Measurements from ENCODE around the gene GSC2. TPM values are rescaled to one million over a fixed set of nuclear protein-coding genes. Genes with fewer than 3 reads are reported as not detected.

GSC2 gene
- total and polyA plus RNA-seq, 2 of the 4 experiments (the other 2 are of a cell fraction), result not detected

GRCh38 chr22:19178065-19178656 lies 28.1 kb upstream of the GSC2 start:
- Histone ChIP-seq H4K20me1 (ENCODE audit: insufficient read depth, low read length) (peaks cover 20% of the 10 kb centered on the region), H3K9ac (ENCODE audit: low read depth, low read length) (peak overlapping the region; percentile 87), H2AK9ac (replicated peaks; ENCODE audit: low read depth, low read length, poor library complexity) (peak overlapping the region; percentile 86), H3K14ac (replicated peaks; ENCODE audit: low read depth, low read length) (no peak overlapping the region; the same call in 1 of the 2 replicates), H3K56ac (ENCODE audit: extremely low read depth, insufficient read depth, low read length) (0 out of 2 replicates have a peak overlapping the region, but pooled peaks have one; percentile 11), H4K5ac (ENCODE audit: low read depth, low read length) (no peak overlapping the region), H3K4me3 (ENCODE audit: insufficient read depth, low read depth, low read length) (peak overlapping the region; percentile 94), H4K91ac (ENCODE audit: insufficient read depth, low read depth, low read length) (peak overlapping the region; percentile 77; the same call in 1 of the 2 replicates), H4K8ac (ENCODE audit: low read depth in 2 of 2, low read length in 2 of 2) (peak overlapping the region in 1 of 2 experiments; percentile 80; a peak in 2 of 4 replicates), H2AK5ac (ENCODE audit: low read depth, low read length) (no peak overlapping the region), H3K23ac (ENCODE audit: low read depth, low read length) (peak overlapping the region; percentile 52; the same call in 1 of the 2 replicates), H3K36me3 (ENCODE audit: control insufficient read depth, insufficient read depth, low read length) (peaks cover 8% of the 10 kb centered on the region), H3K27ac (ENCODE audit: insufficient read depth, low read length) (peak overlapping the region; percentile 70), H2BK120ac (ENCODE audit: low read depth, low read length) (no peak overlapping the region), H3K4me1 (ENCODE audit: control insufficient read depth, insufficient read depth, low read length) (peaks cover 22% of the 10 kb centered on the region), H2AFZ (replicated peaks; ENCODE audit: low read length, poor library complexity) (peak overlapping the region; percentile 96), H3K4ac (ENCODE audit: low read depth, low read length) (peak overlapping the region; percentile 68), H3K9me1 (ENCODE audit: insufficient read depth, low read length) (0 out of 2 replicates have a peak, but pooled peaks cover 4% of the 10 kb centered on the region), H3K9me3 (ENCODE audit: control insufficient read depth, insufficient read depth, low read length) (no peaks in the 10 kb centered on the region), H3K4me2 (ENCODE audit: low read depth, low read length) (peak overlapping the region; percentile 87), H3K79me1 (ENCODE audit: low read depth in 1 of 2, low read length in 2 of 2) (peaks cover 6 to 49% of the 10 kb centered on the region in 2 experiments; a peak in 3 of 4 replicates), H3K18ac (ENCODE audit: low read depth, low read length) (no peak overlapping the region; the same call in 1 of the 2 replicates), H2BK20ac (ENCODE audit: low read depth, low read length) (no peak overlapping the region), H3K27me3 (ENCODE audit: control insufficient read depth, insufficient read depth, low read length) (no peaks in the 10 kb centered on the region), H2BK5ac (ENCODE audit: low read depth, low read length, poor library complexity, severe bottlenecking) (peak overlapping the region; percentile 50), H2BK15ac (ENCODE audit: low read depth, low read length) (no peak overlapping the region)
- ChIA-PET CTCF (interaction anchor here (0.9 kb wide), 2 partner anchors 109 to 451 kb away, joined by 3 to 4 read pairs; no protein-coding TSS in a partner anchor), POLR2A (ENCODE audit: unreplicated experiment) (interaction anchor here (0.5 kb wide), 1 partner anchor 184 kb away, joined by 4 read pairs; no protein-coding TSS in a partner anchor)
- DNase-seq (peak; percentile 11), ATAC-seq (ENCODE audit: low read depth) (peak; percentile 45)
- intact Hi-C loops (cut with micrococcal nuclease), result loop anchor here (2.0 kb wide), 2 partner anchors 179 to 301 kb away; partner anchors contain the start of genes CDC45 and UFD1
- WGBS, 2 experiments (ENCODE audit: extremely low coverage in 2 of 2, insufficient read length in 1 of 2), result 2% methylated on average over 7 of the region's 80 CpGs; no CpG with 5 or more reads in 1 of the 2 experiments
- TF ChIP-seq RFX5 (IDR thresholded peaks at IDR 0.05; ENCODE audit: low read depth, low read length), result no peak
- TF ChIP-seq MXI1 (IDR thresholded peaks at IDR 0.05; ENCODE audit: borderline replicate concordance, low read depth, low read length), result 0 out of 2 replicates have a peak, but pooled peaks have one; percentile 12
- dilution Hi-C loops (cut with HindIII; ENCODE audit: low sequenced_read_pairs, unreplicated experiment), result no loop called here
- in situ Hi-C loops (cut with MboI; ENCODE audit: low sequenced_read_pairs), result no loop called here
- TSS peak; percentile 72 for BruUV-seq (replicated peaks)

Measured in IMR-90 (cell line).